ENCODE measurements around the gene PPM1H.

Gene PPM1H

GRCh38 chr12:62925680-62926079, 9.3 kb downstream of the PPM1H start:
- H3K27me3 ChIP-seq (ENCODE audit: insufficient read depth, low read depth, severe bottlenecking): no peaks in the 10 kb centered on the region
- no peak for TF ChIP-seq CTCF (IDR thresholded peaks at IDR 0.05; ENCODE audit: low read depth, low read length)
- DNase-seq: no peak
- H3K27ac ChIP-seq: no peak overlapping the region
- no peak overlapping the region for H3K4me3 ChIP-seq (ENCODE audit: low read depth, low read length)
- peaks cover 3% of the 10 kb centered on the region; the same call in 1 of the 2 replicates for H3K36me3 ChIP-seq
- H3K9me3 ChIP-seq (ENCODE audit: severe bottlenecking): no peaks in the 10 kb centered on the region

- H3K27me3 ChIP-seq (ENCODE audit: insufficient read depth, low read depth, severe bottlenecking): no peaks in the 10 kb centered on the region
- TF ChIP-seq CTCF (IDR thresholded peaks at IDR 0.05; ENCODE audit: low read depth, low read length): no peak
- H3K4me3 ChIP-seq (ENCODE audit: low read depth, low read length): no peak overlapping the region
- H3K36me3 ChIP-seq: peaks cover 3% of the 10 kb centered on the region
- no peak for DNase-seq
- no peaks in the 10 kb centered on the region for H3K9me3 ChIP-seq (ENCODE audit: severe bottlenecking)
- H3K27ac ChIP-seq: no peak overlapping the region
Observed at GRCh38 chr12:62924084-62924483, 10.9 kb downstream of the PPM1H start.

GRCh38 chr12:62922539-62922938, 12.4 kb downstream of the PPM1H start:
- DNase-seq: no peak
- H3K27me3 ChIP-seq (ENCODE audit: insufficient read depth, low read depth, severe bottlenecking): no peaks in the 10 kb centered on the region
- H3K4me3 ChIP-seq (ENCODE audit: low read depth, low read length): no peak overlapping the region
- TF ChIP-seq CTCF (IDR thresholded peaks at IDR 0.05; ENCODE audit: low read depth, low read length): no peak
- H3K9me3 ChIP-seq (ENCODE audit: severe bottlenecking): no peaks in the 10 kb centered on the region
- peaks cover 3% of the 10 kb centered on the region for H3K36me3 ChIP-seq
- no peak overlapping the region for H3K27ac ChIP-seq

GRCh38 chr12:62919838-62920237, 15.1 kb downstream of the PPM1H start:
- Histone ChIP-seq H3K9me3 (ENCODE audit: severe bottlenecking) (no peaks in the 10 kb centered on the region), H3K36me3 (peaks cover under 1% of the 10 kb centered on the region), H3K4me3 (ENCODE audit: low read depth, low read length) (no peak overlapping the region), H3K27ac (no peak overlapping the region), H3K27me3 (ENCODE audit: insufficient read depth, low read depth, severe bottlenecking) (no peaks in the 10 kb centered on the region)
- DNase-seq: no peak
- TF ChIP-seq CTCF (IDR thresholded peaks at IDR 0.05; ENCODE audit: low read depth, low read length): no peak

GRCh38 chr12:62917926-62918325, 17.0 kb downstream of the PPM1H start:
- H3K27ac ChIP-seq: no peak overlapping the region
- H3K4me3 ChIP-seq (ENCODE audit: low read depth, low read length): no peak overlapping the region
- H3K36me3 ChIP-seq: peaks cover 6% of the 10 kb centered on the region
- no peak for DNase-seq
- H3K27me3 ChIP-seq (ENCODE audit: insufficient read depth, low read depth, severe bottlenecking): no peaks in the 10 kb centered on the region
- H3K9me3 ChIP-seq (ENCODE audit: severe bottlenecking): no peaks in the 10 kb centered on the region
- TF ChIP-seq CTCF (IDR thresholded peaks at IDR 0.05; ENCODE audit: low read depth, low read length): no peak

GRCh38 chr12:62916632-62917425, 18.1 kb downstream of the PPM1H start:
- DNase-seq: no peak
- no peak for TF ChIP-seq CTCF (IDR thresholded peaks at IDR 0.05; ENCODE audit: low read depth, low read length)
- H3K27ac ChIP-seq: no peak overlapping the region
- H3K36me3 ChIP-seq: peaks cover 6% of the 10 kb centered on the region
- no peak overlapping the region for H3K4me3 ChIP-seq (ENCODE audit: low read depth, low read length)
- H3K27me3 ChIP-seq (ENCODE audit: insufficient read depth, low read depth, severe bottlenecking): no peaks in the 10 kb centered on the region
- H3K9me3 ChIP-seq (ENCODE audit: severe bottlenecking): no peaks in the 10 kb centered on the region

All from WERI-Rb-1 (cell line).